Measurements from ENCODE around the gene NTNG1. TPM values are rescaled to one million over a fixed set of nuclear protein-coding genes. Genes with fewer than 3 reads are reported as not detected.

The NTNG1 gene
- total and polyA plus RNA-seq, 2 of the 8 experiments (the other 6 are each of a cell fraction or from before 2014, with no cell fraction given) = 1.2 to 4.1 TPM

DNA sequence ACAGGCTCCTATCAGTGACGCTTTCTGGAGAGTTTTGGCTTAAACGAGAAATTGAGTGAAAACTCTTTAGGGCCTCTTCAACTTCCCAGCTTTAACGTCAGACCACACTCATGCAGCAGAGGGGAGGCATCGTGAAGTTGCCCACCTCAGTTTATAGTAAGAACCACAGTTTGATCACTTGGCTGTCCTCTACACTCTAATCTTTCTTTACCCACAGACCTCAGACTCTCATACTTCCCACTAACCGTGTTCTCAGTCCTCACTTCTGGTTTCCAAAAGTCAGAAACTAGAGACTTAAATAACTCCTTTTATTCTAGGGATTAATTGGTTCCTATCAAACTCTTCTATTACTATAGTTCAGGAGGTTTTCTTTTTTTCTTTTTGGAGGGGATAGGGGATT, 302.2 kb downstream of the NTNG1 start:
- Histone ChIP-seq H3K23ac (ENCODE audit: insufficient read length) (no peak overlapping the region), H3K4me2 (ENCODE audit: insufficient read depth in 1 of 2, low read depth in 2 of 2, low read length in 2 of 2) (no peak overlapping the region), H3K56ac (replicated peaks; ENCODE audit: insufficient read length, low read depth, low read length) (no peak overlapping the region), H2AFZ (ENCODE audit: low read length) (no peak overlapping the region), H3K4me3 (ENCODE audit: extremely low read depth in 1 of 4, insufficient read depth in 2 of 4, low read depth in 3 of 4, low read length in 4 of 4) (no peak overlapping the region), H4K8ac (ENCODE audit: extremely low read depth, insufficient read depth, low read length) (no peak overlapping the region), H2BK5ac (ENCODE audit: low read depth, low read length) (no peak overlapping the region), H3K27ac (ENCODE audit: low read depth, low read length) (no peak overlapping the region), H4K91ac (replicated peaks; ENCODE audit: insufficient read length, low read length) (no peak overlapping the region), H4K20me1 (replicated peaks in 1 of 2; ENCODE audit: control insufficient read depth in 1 of 2, insufficient read depth in 2 of 2, low read length in 2 of 2) (no peaks in the 10 kb centered on the region), H3K4ac (replicated peaks; ENCODE audit: insufficient read length, low read depth, low read length) (no peak overlapping the region), H3K27me3 (replicated peaks in 1 of 4; ENCODE audit: control insufficient read depth in 3 of 4, extremely low read depth in 1 of 4, insufficient read depth in 3 of 4, low read length in 3 of 4) (no peaks in the 10 kb centered on the region), H2BK20ac (ENCODE audit: low read length) (no peak overlapping the region), H4K5ac (ENCODE audit: insufficient read length, low read depth, low read length) (no peak overlapping the region), H2BK15ac (ENCODE audit: low read length) (no peak overlapping the region), H2BK12ac (ENCODE audit: low read depth, low read length) (no peak overlapping the region), H3K18ac (ENCODE audit: extremely low read depth, low read length) (no peak overlapping the region), H2AK5ac (ENCODE audit: low read depth, low read length) (no peak overlapping the region), H3K79me1 (ENCODE audit: low read depth, low read length) (no peaks in the 10 kb centered on the region), H3K79me2 (ENCODE audit: control insufficient read depth in 1 of 2, insufficient read depth in 2 of 2, low read length in 2 of 2) (no peaks in the 10 kb centered on the region), H2BK120ac (replicated peaks; ENCODE audit: low read depth, low read length) (no peak overlapping the region), H3K4me1 (replicated peaks in 1 of 4; ENCODE audit: control insufficient read depth in 3 of 4, insufficient read depth in 4 of 4, low read length in 3 of 4) (no peaks in the 10 kb centered on the region), H3K23me2 (ENCODE audit: low read depth, low read length) (no peaks in the 10 kb centered on the region), H3K9me3 (ENCODE audit: insufficient read depth in 2 of 2, low read depth in 1 of 2, low read length in 1 of 2) (no peaks in the 10 kb centered on the region), H3K14ac (ENCODE audit: insufficient read length) (no peak overlapping the region), H3K9ac (replicated peaks in 1 of 4; ENCODE audit: extremely low read depth in 1 of 4, low read depth in 3 of 4, low read length in 3 of 4) (no peak overlapping the region), H3K36me3 (ENCODE audit: control insufficient read depth in 2 of 4, insufficient read depth in 4 of 4, low read length in 3 of 4) (no peaks in the 10 kb centered on the region)
- ChIA-PET CTCF (ENCODE audit: partially characterized antibody) (interaction anchor here (0.9 to 1.8 kb wide), 2 partner anchors 13 to 166 kb away, joined by 3 to 5 read pairs; no protein-coding TSS in a partner anchor), POLR2A (ENCODE audit: partially characterized antibody) (no interaction called here)
- DNase-seq (ENCODE audit: low read depth in 1 of 2, low spot score in 2 of 2) (no peak), FAIRE-seq (no peak)
- WGBS, 2 experiments (ENCODE audit: extremely low coverage in 1 of 2, insufficient coverage in 1 of 2, insufficient read length in 1 of 2, insufficient replicate concordance in 2 of 2, low coverage in 1 of 2, low lambda C conversion rate in 2 of 2, missing lambda C conversion rate in 1 of 2) = 92% methylated on average over 5 of the region's 5 CpGs; no CpG with 5 or more reads in 1 of the 2 experiments
- TF ChIP-seq CTBP2 (IDR thresholded peaks at IDR 0.05; ENCODE audit: borderline replicate concordance, insufficient read depth, insufficient read length, low read length) (no peak), TAF1 (IDR thresholded peaks at IDR 0.05; ENCODE audit: low read depth, low read length) (no peak), RNF2 (IDR thresholded peaks at IDR 0.05; ENCODE audit: borderline replicate concordance, low read depth, low read length, missing control alignments, poor library complexity, severe bottlenecking) (no peak), RAD21 (IDR thresholded peaks at IDR 0.05 in 1 of 2, conservative IDR thresholded peaks at IDR 0.05 in 1 of 2; ENCODE audit: low read depth in 2 of 2, low read length in 2 of 2) (no peak), CHD2 (IDR thresholded peaks at IDR 0.05; ENCODE audit: low read length) (no peak), SIX5 (IDR thresholded peaks at IDR 0.05; ENCODE audit: low read depth, low read length) (no peak)
- TF ChIP-seq, protein P1, sequence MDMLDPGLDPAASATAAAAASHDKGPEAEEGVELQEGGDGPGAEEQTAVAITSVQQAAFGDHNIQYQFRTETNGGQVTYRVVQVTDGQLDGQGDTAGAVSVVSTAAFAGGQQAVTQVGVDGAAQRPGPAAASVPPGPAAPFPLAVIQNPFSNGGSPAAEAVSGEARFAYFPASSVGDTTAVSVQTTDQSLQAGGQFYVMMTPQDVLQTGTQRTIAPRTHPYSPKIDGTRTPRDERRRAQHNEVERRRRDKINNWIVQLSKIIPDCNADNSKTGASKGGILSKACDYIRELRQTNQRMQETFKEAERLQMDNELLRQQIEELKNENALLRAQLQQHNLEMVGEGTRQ (IDR thresholded peaks at IDR 0.05; ENCODE audit: low read length) = no peak
- TF ChIP-seq, protein P2, sequence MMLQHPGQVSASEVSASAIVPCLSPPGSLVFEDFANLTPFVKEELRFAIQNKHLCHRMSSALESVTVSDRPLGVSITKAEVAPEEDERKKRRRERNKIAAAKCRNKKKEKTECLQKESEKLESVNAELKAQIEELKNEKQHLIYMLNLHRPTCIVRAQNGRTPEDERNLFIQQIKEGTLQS (IDR thresholded peaks at IDR 0.05; ENCODE audit: insufficient read depth, low read depth, low read length) = no peak
